HepG2 (cell line): ENCODE measurements around the gene VDR.

Source experiments
- BCL3 ChIP-seq: sonication (generic); formaldehyde crosslinking; IDR thresholded peaks from 2 replicates; pipeline ENCODE4 v1.5.1; 2020; ENCODE audit warnings: mild to moderate bottlenecking, missing genetic modification reagents, moderate library complexity
- CC2D1A ChIP-seq: sonication (generic); formaldehyde crosslinking; IDR thresholded peaks from 2 replicates; pipeline ENCODE4 v1.8.1; 2023; ENCODE audit warnings: mild to moderate bottlenecking, missing genetic modification reagents
- CTCF ChIP-seq: sonication (generic); formaldehyde crosslinking; IDR thresholded peaks from 2 replicates; pipeline ENCODE4 v1.5.0; 2020; ENCODE audit warnings: mild to moderate bottlenecking, missing genetic modification reagents, moderate library complexity
- LRRFIP1 ChIP-seq: sonication (generic); formaldehyde crosslinking; conservative IDR thresholded peaks from 2 replicates; pipeline ENCODE4 v1.4.0; 2020; ENCODE audit warnings: missing genetic modification reagents
- NFATC3 ChIP-seq: sonication (generic); formaldehyde crosslinking; IDR thresholded peaks from 2 replicates; pipeline ENCODE4 v1.5.1; 2020; ENCODE audit warnings: mild to moderate bottlenecking, missing genetic modification reagents
- NFYB ChIP-seq: sonication (generic); formaldehyde crosslinking; IDR thresholded peaks from 2 replicates; pipeline ENCODE4 v1.4.0; 2020; ENCODE audit warnings: missing genetic modification reagents
- POLR2A ChIP-seq, 2 experiments: IDR thresholded peaks; 2 replicates each; pipeline ENCODE4 v1.6.1; 2011; ENCODE audit warnings: low read depth in 2 of 2, low read length in 2 of 2, mild to moderate bottlenecking in 1 of 2, moderate library complexity in 1 of 2; ENCODE audit not compliant: insufficient read depth in 1 of 2
- POLR2AphosphoS2 ChIP-seq: IDR thresholded peaks from 2 replicates; pipeline ENCODE4 v1.6.1; 2011; ENCODE audit warnings: low read depth, low read length, improper control_type of control experiment
- TBP ChIP-seq: sonication (generic); formaldehyde crosslinking; IDR thresholded peaks from 2 replicates; pipeline ENCODE4 v1.5.0; 2020; ENCODE audit warnings: missing genetic modification reagents
- ZNF317 ChIP-seq: sonication (generic); formaldehyde crosslinking; IDR thresholded peaks from 2 replicates; pipeline ENCODE4 v1.5.0; 2020; ENCODE audit warnings: mild to moderate bottlenecking, missing genetic modification reagents
- ZNF589 ChIP-seq: sonication (generic); formaldehyde crosslinking; conservative IDR thresholded peaks from 2 replicates; pipeline ENCODE4 v1.8.0; 2022; ENCODE audit warnings: mild to moderate bottlenecking, moderate library complexity, missing genetic modification reagents
- TF ChIP-seq, protein P1 (sequence below): sonication (generic); formaldehyde crosslinking; IDR thresholded peaks from 2 replicates; pipeline ENCODE4 v1.4.0; 2020; ENCODE audit warnings: missing genetic modification reagents

DNA sequence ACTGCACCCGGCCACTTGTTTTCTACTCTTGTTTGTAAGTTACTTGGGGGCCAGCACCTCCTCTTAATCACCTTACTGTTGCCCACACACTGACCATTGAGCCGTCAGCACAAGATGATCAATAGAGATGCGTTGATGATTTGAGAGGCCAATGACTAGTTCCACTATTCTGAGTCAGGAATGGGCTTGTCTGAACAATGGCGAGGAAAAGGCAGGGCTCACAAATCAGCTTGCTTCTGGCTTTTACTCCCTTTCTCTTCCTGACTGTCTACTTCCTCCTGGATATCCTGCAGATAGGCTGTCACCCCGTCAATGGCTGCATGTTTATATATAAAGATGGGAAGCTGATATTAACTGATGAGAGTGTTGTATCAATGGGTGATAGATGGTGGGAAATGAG, 55.9 kb downstream of the VDR start:
- TF ChIP-seq BCL3 (CRISPR knock-in tag) (no peak), NFYB (CRISPR knock-in tag) (no peak), NFATC3 (CRISPR knock-in tag) (no peak), ZNF317 (CRISPR knock-in tag) (no peak), TBP (CRISPR knock-in tag) (no peak), CTCF (CRISPR knock-in tag) (no peak), LRRFIP1 (CRISPR knock-in tag) (no peak), ZNF589 (CRISPR knock-in tag) (no peak), POLR2AphosphoS2 (no peak), CC2D1A (CRISPR knock-in tag) (no peak), POLR2A (IDR thresholded peaks at IDR 0.05; ENCODE audit: insufficient read depth in 1 of 2, low read depth in 2 of 2, low read length in 2 of 2) (no peak)
- TF ChIP-seq, protein P1, sequence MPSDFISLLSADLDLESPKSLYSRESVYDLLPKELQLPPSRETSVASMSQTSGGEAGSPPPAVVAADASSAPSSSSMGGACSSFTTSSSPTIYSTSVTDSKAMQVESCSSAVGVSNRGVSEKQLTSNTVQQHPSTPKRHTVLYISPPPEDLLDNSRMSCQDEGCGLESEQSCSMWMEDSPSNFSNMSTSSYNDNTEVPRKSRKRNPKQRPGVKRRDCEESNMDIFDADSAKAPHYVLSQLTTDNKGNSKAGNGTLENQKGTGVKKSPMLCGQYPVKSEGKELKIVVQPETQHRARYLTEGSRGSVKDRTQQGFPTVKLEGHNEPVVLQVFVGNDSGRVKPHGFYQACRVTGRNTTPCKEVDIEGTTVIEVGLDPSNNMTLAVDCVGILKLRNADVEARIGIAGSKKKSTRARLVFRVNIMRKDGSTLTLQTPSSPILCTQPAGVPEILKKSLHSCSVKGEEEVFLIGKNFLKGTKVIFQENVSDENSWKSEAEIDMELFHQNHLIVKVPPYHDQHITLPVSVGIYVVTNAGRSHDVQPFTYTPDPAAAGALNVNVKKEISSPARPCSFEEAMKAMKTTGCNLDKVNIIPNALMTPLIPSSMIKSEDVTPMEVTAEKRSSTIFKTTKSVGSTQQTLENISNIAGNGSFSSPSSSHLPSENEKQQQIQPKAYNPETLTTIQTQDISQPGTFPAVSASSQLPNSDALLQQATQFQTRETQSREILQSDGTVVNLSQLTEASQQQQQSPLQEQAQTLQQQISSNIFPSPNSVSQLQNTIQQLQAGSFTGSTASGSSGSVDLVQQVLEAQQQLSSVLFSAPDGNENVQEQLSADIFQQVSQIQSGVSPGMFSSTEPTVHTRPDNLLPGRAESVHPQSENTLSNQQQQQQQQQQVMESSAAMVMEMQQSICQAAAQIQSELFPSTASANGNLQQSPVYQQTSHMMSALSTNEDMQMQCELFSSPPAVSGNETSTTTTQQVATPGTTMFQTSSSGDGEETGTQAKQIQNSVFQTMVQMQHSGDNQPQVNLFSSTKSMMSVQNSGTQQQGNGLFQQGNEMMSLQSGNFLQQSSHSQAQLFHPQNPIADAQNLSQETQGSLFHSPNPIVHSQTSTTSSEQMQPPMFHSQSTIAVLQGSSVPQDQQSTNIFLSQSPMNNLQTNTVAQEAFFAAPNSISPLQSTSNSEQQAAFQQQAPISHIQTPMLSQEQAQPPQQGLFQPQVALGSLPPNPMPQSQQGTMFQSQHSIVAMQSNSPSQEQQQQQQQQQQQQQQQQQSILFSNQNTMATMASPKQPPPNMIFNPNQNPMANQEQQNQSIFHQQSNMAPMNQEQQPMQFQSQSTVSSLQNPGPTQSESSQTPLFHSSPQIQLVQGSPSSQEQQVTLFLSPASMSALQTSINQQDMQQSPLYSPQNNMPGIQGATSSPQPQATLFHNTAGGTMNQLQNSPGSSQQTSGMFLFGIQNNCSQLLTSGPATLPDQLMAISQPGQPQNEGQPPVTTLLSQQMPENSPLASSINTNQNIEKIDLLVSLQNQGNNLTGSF (CRISPR knock-in tag), result no peak
